Stimulated activated CD4-positive, alpha-beta T cell treated with anti-CD3 and anti-CD28 coated beads, Interleukin-4, amount 100 ng/mL, for 4 hours (primary cell): ENCODE data around the gene PLEKHA1.

Experiments
- DNase-seq, 2 experiments: peaks; one replicate each; pipeline ENCODE4 v3.0.0-alpha.2; 2020

The PLEKHA1 gene

DNA sequence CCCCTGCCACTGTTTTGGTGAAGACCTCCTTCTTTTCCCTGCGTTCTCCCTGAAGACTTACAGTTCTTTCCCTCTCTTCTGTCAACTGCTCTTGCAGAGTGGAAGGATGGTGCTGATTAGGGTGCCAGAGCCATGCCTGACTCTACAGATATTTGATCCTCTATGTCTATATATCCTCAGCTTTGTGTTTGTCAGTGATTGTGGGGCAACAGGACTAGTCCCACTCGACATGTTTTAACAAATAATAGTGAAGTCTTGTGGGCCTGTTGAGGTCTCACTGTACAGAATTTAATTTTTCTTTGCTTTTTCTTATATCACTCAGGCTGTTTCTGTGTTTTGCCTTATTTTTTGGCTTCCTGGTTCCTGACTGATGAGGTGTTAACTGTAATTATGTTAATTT, 5.0 kb downstream of the PLEKHA1 start:
- DNase-seq = no peak

DNA sequence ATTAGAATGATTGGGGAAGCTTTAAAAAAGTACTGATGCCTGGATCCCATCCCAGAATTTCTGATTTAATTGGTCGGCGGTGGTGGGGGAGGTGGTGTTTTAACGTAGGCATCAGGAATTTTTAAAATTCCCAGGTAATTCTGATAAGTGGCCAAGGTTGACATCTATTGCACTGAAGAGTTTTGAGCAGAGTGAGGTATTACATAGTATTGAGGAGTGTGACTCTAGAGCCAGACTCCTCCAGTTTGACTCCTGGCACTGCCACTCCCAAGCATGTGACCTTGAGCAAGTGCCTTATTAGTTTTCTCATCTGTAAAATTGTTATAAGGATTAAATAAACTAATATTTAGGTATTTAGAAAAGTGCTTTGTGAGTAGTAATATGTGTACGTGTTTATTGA, 6.2 kb downstream of the PLEKHA1 start:
- no peak for DNase-seq

DNA sequence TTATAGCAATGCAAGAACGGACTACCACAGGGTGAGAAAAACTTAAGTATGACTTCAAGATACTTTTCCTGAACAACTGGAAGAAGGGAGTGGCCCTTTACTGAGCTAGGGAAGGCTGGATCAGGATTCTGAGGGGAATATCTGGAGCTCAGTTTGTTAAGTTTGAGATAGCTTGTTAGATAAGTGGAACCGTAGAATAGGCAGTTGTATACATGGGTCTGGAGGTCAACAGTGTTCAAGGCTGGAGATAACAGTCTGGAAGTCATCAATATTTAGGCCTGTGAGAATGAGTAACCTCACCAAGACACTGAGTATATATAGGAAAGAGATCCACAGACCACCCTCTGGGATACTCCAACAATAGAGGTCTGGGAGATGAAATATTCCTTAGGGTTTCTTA, 7.2 kb downstream of the PLEKHA1 start:
- no peak for DNase-seq

DNA sequence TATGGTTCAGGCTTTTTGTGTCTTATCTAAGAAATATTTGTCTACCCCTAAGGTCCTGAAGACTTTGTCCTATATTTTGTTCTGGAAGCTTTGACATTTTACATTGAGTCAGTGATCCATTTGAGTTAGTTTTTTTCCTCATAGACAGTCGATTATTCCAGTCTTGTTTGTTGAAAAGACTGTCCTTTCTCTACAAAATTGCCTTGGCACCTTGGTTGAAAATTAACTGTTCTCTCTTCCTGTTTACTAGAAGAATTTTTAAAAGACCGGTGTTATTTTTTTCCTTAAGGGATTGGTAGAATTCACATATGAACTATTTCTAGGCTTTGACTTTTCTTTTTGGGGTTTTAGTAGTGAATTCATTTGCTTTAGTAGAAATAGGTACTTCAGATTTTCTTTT, 12.0 kb downstream of the PLEKHA1 start:
- DNase-seq = no peak

DNA sequence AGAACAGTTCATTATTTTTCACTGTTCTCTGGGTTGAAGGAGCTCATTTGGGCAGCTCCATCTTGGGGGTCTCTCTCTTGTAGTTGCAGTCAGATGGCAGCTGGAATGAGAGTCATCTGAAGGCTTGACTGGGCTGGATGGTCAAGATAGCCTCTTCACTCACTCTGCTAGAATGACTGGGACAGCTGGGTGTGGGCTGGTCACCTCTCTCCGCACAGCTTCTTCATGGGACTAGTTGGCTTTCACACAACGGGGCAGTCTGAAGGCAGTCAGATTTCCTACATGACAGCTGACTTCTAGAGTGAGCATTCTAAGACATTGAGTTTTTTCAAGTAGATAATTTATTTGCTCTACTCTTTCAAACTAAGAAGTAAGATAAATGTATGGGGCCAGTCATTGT, 13.1 kb downstream of the PLEKHA1 start:
- DNase-seq = no peak

DNA sequence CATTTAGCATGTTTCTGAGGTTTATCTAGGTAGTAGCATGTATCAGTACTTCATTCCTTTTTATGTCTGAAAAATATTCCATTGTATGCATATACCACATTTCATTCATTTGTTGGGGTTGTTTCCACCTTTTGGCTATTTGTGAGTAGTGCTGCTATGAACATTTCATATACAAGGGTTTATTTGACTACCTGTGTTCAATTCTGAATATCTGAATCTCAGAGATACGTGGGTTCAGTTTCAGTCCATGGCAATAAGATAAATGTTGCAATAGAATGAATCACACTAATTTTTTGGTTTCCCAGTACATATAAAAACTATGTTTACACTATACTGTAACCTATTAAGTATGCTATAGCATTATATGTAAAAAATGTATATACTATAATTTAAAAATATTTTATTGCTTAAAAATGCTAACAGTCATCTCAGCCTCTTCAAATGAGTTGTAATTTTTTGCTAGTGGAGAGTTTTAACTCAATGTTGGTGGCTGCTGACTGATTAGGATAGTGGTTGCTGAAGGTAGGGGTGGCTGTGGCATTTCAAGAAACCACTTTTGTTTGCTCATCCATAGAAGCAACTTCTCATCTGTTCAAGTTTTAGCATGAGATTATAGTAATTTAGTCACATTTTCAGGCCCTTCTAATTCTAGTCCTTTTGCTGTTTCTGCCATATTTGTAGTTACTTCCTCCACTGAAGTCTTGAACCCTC, 13.9 kb downstream of the PLEKHA1 start:
- DNase-seq = no peak

DNA sequence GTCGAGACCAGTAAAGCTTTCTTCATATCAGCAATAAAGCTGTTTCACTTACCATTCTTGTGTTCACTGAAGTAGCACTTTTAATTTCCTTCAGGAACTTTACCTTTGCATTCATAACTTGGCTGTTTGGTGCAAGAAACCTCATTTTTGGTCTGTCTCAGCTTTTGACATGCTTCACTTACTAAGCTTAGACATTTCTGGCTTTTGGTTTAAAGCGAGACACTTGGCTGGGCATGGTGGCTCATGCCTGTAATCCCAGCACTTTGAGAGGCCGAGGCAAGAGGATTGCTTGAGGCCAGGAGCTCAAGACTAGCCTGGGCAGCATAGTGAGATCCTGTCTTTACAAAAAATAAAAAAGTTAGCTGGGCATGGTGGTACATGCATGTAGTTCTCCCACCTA, 15.8 kb downstream of the PLEKHA1 start:
- no peak for DNase-seq

DNA sequence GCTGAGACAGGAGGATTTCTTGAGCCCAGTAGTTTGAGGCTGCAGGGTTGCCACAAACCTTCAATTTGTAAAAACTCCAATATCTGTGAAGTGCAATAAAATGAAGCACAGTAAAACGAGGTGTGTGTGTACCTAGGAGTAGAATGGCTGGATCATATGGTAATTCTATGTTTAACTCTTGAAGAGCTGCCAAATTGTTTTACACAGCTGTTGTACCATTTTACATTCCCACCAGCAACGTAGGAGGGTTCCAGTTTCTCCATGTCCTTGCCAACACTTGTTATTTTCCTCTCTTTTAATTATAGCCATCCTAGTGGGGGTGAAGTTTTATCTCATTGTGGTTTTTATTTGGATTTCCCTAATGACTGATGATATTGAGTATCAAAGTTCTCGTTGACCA, 16.2 kb downstream of the PLEKHA1 start:
- DNase-seq = no peak

DNA sequence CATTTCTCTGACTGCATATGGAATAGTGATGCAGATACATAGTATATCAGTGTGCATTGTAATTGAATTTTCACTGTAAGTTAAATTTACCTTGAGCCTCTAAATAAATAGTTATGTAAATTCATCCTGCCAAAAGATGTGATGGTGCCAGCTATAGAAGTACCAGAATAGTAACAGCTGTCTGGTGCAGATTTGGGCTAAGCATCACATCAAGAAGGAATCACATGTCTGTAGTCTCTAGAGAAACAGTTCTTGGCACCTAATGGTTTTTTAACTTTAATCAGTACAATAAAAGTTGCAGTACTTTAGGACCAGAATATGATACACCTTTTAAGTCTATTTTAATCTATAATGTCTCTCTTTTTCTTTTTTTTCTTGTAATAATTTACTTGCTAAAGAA, 17.4 kb downstream of the PLEKHA1 start:
- no peak for DNase-seq

DNA sequence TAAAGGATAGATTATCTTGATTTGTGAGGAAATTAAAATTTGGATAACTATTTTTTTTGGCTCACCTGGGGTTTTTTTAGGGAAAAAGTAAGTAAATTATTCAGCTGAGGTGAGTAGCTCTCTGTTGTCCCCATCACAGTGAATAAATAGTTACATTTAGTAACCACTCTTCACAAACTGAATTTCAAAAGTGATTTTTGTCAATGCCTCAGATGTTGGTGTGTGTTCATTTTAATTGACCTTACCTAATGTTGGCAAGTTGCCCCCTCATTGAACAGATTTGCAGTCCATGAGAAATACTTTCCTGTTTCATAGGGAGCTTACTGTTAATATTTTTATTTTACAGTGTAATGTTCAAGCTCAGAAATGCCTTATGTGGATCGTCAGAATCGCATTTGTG, 18.3 kb downstream of the PLEKHA1 start:
- DNase-seq = no peak

DNA sequence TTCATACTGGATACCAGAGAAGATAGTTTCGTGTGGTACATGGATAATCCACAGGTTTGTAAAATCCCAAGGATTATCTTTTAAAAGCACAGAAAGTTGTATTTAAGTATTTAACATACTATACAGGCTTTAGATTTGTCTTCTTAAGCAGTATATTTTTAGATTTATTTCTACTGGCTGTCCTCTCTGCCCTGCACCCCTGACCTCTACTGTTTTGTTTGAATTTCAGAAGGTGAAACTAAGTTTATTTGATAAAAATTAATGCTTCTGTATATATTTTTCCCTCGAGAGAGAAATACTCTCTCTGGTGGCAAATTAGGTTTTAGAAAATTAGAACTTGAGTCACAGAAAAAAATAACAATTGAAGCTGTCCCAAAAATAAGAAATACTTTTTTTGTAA, 18.8 kb downstream of the PLEKHA1 start:
- no peak for DNase-seq

DNA sequence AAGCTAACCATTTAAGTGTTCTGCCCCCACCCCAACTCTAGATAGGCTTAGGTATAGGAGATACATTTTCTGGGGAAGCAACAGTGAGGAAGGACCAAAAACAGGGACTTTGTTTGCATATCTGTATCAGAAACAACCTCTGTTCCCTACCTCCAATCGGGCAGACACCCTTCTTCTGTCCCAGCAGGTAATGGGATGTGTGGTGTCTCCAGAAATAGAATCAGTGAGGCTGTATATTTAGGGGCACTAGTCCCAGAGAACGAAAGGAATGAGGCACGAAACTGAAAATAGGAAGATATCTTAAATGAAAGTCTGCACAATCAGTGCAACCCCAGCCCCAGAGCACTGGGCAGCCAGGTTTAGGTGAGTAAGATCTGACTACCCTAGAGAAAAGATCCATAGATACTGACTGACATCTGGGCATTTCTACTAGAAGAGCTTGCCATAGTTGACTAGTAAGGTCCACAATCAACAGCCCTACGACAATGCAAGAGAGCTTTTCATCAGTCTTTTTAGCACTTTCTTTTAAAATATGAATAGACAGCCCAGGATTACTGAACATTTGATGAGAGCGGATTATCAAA, 28.1 kb downstream of the PLEKHA1 start:
- no peak for DNase-seq

DNA sequence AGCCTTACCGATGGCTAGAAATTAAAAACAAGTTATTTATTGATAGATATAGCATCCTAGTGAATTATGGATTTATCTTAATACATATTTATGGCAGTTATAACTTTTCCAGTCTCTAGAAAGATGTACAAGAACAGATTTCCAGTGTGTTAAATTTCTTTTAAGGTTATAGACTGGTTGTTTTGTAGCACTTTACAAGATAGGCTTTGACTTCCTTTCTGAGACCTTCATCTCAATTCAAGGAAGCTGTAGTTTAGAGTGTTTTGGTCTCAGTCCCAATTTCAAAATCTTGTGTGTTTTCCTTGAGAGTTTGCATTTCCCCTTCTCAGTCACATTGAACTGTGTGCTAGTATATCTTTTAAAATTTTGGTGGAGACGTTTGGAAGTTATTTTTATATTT, 30.1 kb downstream of the PLEKHA1 start:
- no peak for DNase-seq

DNA sequence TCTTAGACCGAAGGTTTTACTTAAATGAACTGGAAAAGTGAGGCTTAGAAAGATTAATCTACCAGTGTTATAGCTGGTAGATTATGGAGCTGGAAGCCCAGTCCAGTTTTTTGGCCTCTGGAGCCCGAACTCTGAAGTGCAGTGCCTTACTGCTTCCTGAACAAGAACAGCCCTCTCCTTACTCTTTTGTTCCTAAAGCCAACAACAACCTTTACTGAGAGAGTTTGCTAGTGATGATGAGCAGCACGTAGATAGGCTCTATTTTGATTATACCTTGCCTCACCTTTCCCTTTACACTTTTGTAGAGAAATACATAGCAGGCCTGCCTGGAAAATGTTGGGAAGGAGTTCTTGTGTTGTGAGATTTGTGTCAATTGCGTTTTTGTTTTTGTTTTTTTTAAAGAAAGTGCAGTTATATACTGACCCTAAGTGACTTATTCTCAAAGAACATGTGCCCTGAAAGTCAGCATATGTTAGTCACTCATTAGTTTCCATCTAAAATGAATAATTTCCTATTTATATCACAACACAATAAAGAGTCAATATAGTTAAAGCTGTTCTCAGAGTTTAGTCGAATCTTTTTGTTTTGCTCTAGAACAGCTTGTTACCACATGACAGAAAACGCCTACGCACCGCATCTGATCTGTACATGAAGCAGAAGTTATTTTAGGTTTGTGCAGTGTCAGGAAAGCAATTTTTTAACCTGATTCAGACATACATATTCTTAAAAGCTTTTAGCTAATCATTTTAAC, 33.0 kb downstream of the PLEKHA1 start:
- DNase-seq = peak; percentile 23 to 68

DNA sequence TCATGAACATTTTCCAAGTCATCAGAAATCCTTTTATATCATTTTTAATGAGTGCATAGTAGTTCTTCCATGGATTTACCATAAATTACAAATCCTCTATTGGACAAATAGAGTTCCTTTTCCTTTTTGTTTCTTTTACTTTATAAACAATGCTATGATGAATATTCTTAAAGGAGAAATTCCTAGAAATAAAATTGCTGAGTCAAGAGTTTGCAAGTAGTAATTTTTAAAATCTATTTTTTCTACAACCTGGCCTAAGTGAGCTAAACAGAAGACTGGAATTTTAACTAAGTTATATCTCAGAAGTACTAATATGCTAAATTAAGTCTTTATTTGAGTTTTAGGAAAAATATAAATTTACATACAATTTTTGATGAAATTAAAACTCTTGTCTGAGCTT, 38.8 kb downstream of the PLEKHA1 start:
- DNase-seq = no peak

DNA sequence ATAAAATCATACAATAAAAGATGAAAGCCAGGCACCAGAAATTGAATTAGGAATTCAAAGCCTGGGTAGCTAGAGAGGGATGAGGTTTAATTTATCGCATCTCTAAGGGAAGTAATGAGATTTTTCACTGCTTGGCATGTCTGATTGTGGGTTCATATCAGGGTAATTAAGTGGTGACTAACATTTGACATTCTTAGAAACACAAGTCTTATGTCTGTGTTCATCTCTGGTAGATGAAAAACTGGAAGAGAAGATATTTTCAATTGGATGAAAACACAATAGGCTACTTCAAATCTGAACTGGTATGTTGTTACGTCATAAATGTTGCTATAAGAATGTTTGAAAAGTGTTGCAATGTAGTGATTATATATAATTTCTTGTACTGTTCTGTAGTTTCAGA, 43.2 kb downstream of the PLEKHA1 start:
- no peak for DNase-seq

DNA sequence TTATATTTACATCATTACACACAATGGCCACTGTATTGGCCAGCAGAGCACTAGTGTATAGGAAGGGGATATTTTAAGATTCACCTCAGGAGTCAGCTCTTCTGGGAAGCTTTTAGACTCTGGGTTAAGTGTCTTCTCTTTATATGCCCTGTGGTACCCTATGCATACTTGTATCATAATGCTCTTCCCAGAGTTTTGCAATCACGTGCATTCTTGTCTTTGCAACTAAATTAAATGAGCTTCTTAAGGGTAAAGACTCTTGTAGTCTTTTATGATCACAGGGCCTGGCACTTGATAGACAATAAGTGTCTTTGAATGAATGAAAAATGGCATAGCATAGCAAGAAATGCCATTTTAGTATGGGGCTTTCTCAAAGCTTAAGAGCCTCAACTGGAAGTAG, 44.5 kb downstream of the PLEKHA1 start:
- no peak for DNase-seq

DNA sequence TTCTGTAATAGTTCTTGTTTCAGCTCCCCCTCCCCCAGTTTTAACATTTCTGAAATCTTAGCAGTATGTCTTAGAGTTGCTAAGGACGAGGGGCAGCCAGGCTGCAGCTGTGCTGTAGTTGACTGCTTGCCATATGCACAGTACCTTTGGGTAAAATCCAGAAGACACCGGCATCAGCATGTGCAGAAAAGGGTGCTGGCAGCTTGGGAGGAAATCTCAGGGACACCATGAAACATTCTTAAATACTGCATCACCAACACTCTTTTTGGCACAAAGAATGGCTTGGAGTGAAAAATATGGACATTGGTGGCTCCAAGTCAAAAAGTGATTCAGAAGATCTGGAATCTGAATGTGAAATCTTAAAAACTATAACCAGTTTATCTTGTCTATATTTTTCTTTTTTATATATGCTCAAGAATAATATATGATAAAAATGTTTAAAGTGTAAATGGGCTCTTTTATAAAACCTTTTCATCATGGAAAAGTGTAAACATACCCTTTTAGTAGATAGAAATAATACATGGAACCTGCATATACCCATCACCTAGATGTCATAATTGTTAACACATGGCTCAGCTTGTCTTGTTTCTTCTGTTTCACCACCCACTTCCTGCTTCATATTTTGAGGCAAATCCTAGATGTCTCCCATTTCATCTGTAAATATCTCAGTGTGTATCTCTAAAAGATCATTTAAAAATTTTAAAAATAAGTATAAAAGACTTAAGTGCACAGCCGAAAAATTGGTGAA, 45.5 kb downstream of the PLEKHA1 start:
- no peak for DNase-seq

DNA sequence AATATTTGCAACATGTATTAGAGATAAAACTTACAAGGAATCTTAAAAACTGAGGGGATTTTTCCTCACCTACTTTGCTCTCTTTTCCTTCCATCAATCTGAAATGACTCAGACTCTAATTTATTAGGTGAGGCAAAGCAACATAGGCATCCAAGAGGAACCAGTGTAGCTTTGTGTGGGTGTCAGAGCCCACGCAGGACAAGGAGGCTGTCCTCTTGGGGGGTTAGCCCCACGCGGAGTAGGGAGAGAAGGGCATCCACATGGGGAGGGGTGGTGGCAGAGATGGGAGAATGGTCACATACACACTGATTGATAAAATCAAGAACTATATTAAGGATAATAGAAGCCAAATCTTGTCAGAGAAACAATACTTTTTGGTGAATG, 46.1 kb downstream of the PLEKHA1 start:
- no peak for DNase-seq

DNA sequence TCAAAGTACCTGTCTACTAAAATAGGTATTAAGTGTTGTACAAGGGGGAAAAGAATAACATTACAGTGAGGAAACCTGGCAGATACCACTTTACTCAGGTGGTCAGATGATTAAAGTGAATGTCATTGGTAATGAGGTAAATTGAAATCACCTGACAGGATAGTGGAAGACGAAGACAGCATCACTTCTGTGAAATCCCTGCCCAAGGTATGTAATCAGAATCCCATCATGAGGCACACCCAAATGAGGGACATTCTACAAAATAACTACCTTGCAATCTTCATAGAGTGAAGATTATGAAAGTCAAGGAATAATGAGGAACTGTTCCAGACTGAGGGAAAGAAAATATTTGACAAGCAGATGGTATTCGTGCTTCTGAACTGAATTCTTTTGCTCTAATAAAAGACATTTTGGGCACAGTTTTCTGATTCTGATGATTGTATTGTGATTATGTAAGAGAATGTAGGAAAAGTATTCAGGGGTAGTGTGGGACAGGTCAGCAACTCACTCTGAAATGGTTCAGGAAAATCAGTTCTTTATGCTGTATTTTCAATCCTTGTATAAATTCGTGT, 46.6 kb downstream of the PLEKHA1 start:
- DNase-seq = no peak

DNA sequence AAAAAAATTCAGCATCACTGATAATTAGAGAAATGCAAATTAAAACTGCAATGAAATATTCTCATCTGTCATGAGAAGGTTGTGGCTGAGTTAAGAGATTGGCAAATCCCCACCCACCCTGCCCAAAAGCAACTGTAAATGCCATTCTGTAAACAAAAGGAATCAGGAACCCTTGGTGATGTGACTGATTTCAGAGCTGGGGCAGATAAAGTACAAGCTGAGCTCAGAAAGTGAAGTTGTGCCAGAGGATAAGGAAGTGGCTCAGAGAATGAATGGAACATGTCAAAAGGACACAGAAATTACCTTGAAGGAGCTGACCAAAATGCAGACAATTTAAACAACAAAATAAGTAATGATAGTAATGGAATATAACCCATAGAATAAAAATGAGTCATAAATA, 47.2 kb downstream of the PLEKHA1 start:
- no peak for DNase-seq

DNA sequence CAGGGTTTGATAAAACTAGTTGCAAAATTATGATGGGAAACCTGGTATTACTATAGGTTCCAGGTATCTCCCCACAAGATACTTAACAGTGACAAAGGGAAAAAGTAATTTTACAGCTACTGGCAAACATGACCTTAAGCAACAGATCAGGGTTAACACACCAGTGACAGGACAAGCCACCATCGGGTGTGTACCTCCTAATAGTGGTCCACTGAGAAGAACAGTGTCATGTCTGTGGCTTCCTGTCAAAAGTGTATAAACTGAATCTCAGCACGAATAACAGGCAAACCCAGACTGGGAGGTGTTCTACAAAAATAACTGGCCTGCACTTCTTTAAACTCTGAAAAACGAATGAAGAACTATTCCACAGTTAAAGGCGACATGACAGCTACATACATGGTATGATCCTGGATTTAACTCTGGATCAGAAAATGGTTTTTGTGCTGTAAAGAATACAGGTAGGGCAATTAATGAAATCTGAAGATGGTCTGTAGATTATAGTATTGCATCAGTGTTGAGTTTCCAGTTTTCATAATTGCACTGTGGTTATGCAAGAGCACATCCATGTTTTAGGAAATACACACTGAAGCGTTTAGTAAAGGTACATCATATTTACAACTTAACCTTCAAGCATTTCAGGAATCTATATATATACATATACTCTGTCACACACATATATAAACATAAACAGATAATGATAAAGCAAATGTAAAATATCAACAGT, 47.9 kb downstream of the PLEKHA1 start:
- DNase-seq = no peak

DNA sequence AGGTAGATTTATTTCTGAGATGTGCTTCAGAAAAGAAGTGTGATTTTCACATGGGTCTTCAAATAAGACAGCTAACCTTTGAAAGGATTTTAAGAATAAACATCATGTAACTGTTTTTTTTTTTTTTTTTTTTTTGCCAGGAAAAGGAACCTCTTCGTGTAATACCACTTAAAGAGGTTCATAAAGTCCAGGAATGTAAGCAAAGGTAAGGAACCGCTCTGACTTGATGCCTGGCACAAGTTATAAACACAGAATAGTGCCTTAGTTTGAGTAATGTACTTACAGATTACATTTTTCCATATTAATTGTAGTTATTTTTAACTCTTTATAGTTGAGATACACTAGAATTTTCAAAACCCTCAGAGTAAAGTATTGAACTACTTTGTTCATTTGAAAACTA, 49.6 kb downstream of the PLEKHA1 start:
- no peak for DNase-seq
